Cortex of kidney (tissue), 1 donor: Measurements from ENCODE around the gene COL20A1.
"Not testable (repeated sequence)": the region's sequence is repeated elsewhere in the genome, so short reads cannot be mapped to it uniquely, and the experiment has no call there.

ENCODE experiments used
- DNase-seq: peaks from one replicate; lab custom pipeline; 2025; lab: John Stamatoyannopoulos, UW

Gene COL20A1

DNA sequence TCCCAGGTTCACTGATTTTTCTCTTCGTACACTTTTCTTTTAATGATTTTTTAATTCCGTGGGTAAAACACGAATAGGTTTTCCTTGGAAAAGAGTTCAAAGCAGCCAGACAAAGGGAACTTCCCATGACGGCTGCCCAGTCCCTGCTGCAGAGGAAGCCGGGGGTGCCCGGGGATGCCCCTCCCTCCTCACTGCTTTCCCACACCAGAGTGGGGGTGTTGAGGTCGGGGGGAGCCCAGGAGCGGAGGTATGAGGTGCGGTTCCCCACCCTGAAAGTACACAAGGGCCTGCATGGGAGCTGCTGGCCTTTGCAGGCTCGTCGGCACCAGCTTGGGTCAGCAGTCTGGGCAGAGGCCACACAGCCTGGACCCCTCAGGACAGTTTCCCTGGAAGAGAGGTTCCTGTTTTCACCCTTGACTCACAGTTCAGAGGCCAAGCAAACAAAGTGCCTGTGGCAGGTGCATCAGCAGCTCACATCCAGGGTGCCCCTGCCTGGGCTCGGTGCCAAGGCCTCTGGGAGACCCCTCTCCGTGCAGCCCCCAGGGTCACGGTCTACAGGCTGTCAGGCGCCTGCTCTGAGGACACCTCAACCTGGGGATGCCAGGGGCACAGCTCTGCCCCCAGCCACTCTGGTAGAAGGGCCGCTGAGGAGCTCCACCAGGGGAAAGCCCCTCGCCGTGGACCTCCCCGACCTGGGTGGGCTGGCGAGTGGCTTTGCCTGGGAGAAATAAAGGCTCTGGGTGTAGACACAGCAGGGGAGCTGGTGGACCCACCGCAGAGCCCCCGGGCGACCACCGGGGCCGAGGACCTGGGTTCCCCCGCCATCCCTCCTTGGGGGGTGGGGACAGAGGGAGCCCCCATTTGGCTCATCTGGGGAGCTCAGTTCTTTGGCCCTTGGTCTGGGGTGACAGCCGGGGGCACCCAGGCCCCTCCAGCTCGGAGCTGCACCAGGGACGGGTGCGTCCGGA, 83.6 kb downstream of the COL20A1 start:
- no peak for DNase-seq

GRCh38 chr20:63377256-63377941, 84.4 kb downstream of the COL20A1 start:
- no peak for DNase-seq

DNA sequence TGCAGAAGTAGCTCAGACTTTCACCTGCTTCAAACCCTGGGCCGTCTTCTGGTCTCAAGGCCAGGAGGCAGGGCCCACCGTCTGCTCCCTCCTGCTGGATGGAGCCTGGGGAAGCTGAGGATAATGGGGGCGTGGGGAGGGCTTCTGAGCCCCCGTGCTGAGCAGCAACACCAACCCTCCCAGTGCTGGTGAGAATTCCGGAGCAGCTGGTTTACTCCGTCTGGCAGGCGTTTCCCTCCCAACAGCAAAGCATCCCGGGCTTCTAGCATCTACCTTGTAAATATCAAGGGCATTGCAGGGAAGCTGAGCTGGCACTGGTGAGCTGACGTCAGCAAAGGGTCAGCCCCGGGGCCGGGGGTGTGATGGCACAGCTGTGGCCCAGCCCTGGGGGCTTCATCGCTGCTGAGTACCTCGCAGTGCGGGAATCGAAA, 85.0 kb downstream of the COL20A1 start:
- no peak for DNase-seq

DNA sequence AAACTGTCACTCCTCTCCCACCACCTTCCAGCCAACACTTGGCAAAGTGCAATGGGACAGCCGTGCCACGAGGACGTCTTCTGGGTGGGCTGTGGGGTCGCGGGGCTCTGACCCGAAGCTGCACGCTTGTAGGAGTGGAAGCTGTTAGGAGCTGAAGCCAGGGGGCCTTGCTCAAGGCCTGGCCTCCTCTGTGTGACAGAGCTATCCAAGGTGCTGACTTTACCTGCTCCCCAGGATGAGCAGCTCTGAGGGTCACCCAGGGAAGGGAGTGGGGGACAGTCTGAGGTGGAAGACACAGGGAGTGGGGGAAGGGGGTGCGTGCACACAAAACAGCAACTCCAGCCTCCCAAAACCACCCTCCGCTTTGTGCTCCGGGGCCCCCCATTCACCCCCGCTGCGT, 85.6 kb downstream of the COL20A1 start:
- no peak for DNase-seq

DNA sequence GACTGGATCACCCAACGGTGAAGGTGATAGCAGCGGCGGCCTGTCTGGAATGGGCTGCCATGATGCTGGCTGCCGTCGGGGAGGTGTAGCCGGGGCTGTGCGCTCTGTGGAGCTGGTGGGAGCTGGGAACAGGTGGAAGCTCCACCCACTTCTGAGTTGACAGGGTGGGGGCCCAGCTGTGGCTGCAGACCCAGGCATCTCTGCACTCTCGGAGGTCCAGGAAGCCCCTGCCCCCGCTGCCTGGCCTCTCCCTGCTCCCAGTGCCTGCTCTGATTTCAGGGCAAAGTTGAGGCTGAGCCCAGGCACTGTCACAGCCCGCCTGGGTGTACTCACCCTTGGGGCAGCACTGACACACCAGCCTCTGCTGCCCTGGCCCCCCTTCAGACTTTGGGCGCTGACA, 86.3 kb downstream of the COL20A1 start:
- no peak for DNase-seq

DNA sequence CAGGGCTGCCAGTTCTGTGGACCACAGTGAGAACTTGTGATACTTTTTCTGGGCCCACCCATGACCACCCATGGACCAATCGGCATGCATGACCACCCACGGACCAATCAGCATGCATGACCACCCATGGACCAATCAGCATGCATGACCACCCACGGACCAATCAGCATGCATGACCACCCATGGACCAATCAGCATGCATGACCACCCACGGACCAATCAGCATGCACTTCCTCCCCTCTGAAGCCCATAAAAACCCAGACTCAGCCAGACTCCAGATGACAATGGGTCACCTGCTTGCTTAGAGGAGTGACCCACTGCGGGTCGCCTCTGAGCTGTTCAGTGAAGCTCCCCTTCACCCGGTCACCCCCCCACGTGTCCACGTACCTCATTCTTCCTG, 86.9 kb downstream of the COL20A1 start:
- DNase-seq: not testable (repeated sequence)

DNA sequence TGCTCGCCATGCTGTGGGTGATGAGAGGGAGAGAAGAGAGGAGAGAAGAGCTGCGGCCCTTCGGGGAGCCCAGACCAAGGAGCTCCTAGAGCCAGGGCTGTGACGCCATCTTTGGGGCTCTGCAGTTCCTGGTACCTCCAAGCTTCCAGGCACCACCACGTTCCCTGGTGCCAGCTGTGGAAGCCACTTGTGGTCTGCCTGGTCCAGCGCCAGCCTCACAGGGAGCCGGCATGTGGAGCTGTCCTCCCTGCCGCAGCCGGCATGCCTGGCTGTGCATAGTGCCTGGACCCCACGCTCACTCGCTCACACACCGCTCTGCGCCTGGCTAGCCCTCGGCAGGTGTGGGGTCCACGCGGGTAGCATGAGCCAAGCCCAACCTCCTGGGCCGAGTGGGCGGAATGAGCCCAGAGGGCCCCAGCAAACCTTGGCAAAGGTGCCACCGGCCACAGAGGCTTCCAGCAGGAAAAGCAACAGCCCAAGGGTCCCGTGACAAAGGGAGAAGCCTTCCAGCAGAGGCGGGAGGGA, 87.4 kb downstream of the COL20A1 start:
- DNase-seq: no peak

GRCh38 chr20:63381781-63382431, 88.9 kb downstream of the COL20A1 start:
- DNase-seq: no peak

DNA sequence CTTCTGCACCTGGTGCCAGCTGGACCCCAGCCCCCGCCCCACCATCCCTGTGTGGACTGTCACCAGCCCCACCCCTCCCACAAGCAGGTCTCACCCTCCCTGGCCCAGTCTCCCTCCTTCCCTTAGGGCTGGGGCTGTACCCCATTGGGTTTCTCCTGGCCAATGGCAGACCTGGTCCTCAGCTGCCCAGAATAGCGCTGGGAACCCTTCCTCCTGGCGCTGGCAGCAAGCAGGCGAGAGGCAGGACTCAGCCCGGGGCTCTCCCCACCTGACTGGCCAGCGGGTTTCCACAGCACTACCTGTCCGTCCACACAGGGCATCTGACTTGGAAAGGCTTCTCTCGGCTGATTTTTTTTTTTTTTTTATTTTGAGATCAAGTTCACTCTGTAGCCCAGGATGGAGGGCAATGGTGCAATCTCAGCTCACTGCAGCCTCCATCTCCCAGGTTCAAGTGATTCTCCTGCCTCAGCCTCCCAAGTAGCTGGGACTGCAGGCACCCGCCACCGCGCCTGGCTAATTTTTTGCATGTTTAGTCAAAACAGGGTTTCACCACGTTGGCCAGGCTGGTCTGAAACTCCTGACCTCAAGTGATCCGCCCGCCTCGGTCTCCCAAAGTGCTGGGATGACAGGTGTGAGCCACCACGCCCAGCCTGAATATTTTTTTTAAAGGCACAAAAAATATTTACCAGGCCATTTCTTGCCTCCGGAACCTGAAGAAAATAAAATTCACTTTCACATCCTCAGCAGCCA, 89.7 kb downstream of the COL20A1 start:
- no peak for DNase-seq

DNA sequence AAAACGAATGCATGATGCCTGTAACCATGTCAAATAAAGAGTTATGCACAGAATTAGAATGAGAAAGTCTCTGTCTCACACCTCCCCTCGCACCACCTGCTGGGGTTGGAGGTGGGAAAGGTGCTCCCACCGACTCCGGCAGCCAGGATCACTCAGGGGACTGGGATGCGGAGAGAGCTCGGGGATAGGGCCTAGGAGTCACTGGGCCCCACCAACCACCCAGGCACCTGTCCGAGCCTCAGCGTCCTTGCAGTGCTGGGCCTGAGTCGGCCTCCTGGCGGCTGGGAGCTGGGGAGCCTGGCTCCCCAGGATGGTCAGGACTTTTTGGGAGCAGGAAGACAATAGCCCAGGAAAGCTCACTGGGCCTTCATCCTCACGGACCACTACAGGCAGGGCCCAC, 90.6 kb downstream of the COL20A1 start:
- DNase-seq: no peak

- DNase-seq: no peak
These were observed 91.3 kb downstream of the COL20A1 start for GRCh38 chr20:63384336-63384735.
